HepG2 (cell line): ENCODE measurements around the gene WDR91. TPM values are rescaled to one million over a fixed set of nuclear protein-coding genes. Genes with fewer than 3 reads are reported as not detected.

Experiments
- ATAC-seq: fragments of 200-7000 bp; cut with Tn5 transposase; 3 replicates; pipeline ENCODE4 v1.9.1; 2020; ENCODE audit warnings: mild to moderate bottlenecking, moderate library complexity
- BruUV-seq: library from RNA; stranded (reverse); fragments of 400-500 nt; replicated peaks from 2 replicates; lab custom pipeline; 2021; lab: Mats Ljungman, UMichigan
- CTCF ChIA-PET: fragments of 300-600 bp; formaldehyde crosslinking; extraction: SDS; loops from one replicate; lab custom pipeline; 2021; ENCODE audit warnings: low total read pairs, inconsistent platforms, low intra/inter-chr PET ratio; lab: Yijun Ruan, JAX
- POLR2A ChIA-PET: fragments of 350-600 bp; sonication (Branson Sonifier 250); formaldehyde crosslinking; loops from one replicate; lab custom pipeline; 2020; ENCODE audit warnings: antibody characterized with exemption, inconsistent platforms; lab: Yijun Ruan, JAX
- DNase-seq: peaks from one replicate; pipeline ENCODE4 v3.0.0-alpha.2; 2015; ENCODE audit warnings: low spot score
- FAIRE-seq: peaks from 3 replicates; lab custom pipeline; 2011; peaks lifted over from hg19 to GRCh38; lab: Jason Lieb, UNC
- H2AFZ ChIP-seq: one replicate; pipeline ENCODE4 v1.6.1; 2011; ENCODE audit warnings: low read length, inconsistent platforms
- H3K27ac ChIP-seq: fragments of 300-600 bp; 3 replicates; pipeline ENCODE4 v1.8.0; 2011; ENCODE audit warnings: mixed run types, mild to moderate bottlenecking, mixed read lengths, low read length, inconsistent platforms; ENCODE audit not compliant: insufficient read depth; ENCODE audit errors: extremely low read length
- H3K27me3 ChIP-seq, 2 experiments: fragments of 200-600 bp in 1 of 2; 2 replicates in 1 of 2; 3 replicates in 1 of 2; pipeline versions ENCODE4 v1.6.0 to v1.8.0; 2011; ENCODE audit warnings: low read length in 2 of 2, mild to moderate bottlenecking in 2 of 2, moderate library complexity in 2 of 2, inconsistent platforms in 1 of 2; ENCODE audit not compliant: insufficient read depth in 2 of 2, control insufficient read depth in 1 of 2
- H3K36me3 ChIP-seq, 2 experiments: fragments of 200-600 bp in 1 of 2; replicated peaks in 1 of 2; 2 replicates in 1 of 2; 3 replicates in 1 of 2; pipeline versions ENCODE4 v1.5.1 to v1.8.0; 2011; ENCODE audit warnings: low read length in 2 of 2, inconsistent platforms in 1 of 2; ENCODE audit not compliant: insufficient read depth in 2 of 2, control insufficient read depth in 1 of 2
- H3K4me1 ChIP-seq: 2 replicates; pipeline ENCODE4 v1.5.1; 2012; ENCODE audit warnings: low read length, inconsistent platforms; ENCODE audit not compliant: insufficient read depth
- H3K4me2 ChIP-seq: 2 replicates; pipeline ENCODE4 v1.6.0; 2011; ENCODE audit warnings: low read depth, low read length, inconsistent platforms
- H3K4me3 ChIP-seq, 3 experiments: fragments of 200-600 bp in 1 of 3; sonication (generic), shearing (Covaris generic) in 1 of 3; replicated peaks in 1 of 3; 2 replicates each; pipeline ENCODE4 v1.5.1; 2011 to 2016; ENCODE audit warnings: low read length in 3 of 3, inconsistent platforms in 2 of 3, low read depth in 2 of 3, mild to moderate bottlenecking in 2 of 3, control low read depth in 1 of 3, mixed read lengths in 1 of 3; ENCODE audit not compliant: insufficient read depth in 1 of 3
- H3K79me2 ChIP-seq: one replicate; pipeline ENCODE4 v1.6.1; 2011; ENCODE audit warnings: low read length, inconsistent platforms; ENCODE audit not compliant: insufficient read depth
- H3K9ac ChIP-seq: 2 replicates; pipeline ENCODE4 v1.6.0; 2011; ENCODE audit warnings: mild to moderate bottlenecking, low read depth, low read length, inconsistent platforms; ENCODE audit not compliant: insufficient read depth
- H3K9me3 ChIP-seq: 2 replicates; pipeline ENCODE4 v1.5.1; 2012; ENCODE audit warnings: mild to moderate bottlenecking, low read length
- H4K20me1 ChIP-seq: 2 replicates; pipeline ENCODE4 v1.6.0; 2011; ENCODE audit warnings: inconsistent platforms, mild to moderate bottlenecking, low read length, moderate library complexity; ENCODE audit not compliant: insufficient read depth
- DR1 ChIP-seq: sonication (generic); formaldehyde crosslinking; IDR thresholded peaks from 2 replicates; pipeline ENCODE4 v1.8.0; 2021; ENCODE audit warnings: mild to moderate bottlenecking, missing genetic modification reagents, inconsistent platforms
- HNF4A ChIP-seq: sonication (generic); formaldehyde crosslinking; IDR thresholded peaks from 2 replicates; pipeline ENCODE4 v1.4.0; 2020; ENCODE audit warnings: missing genetic modification reagents
- NCOR1 ChIP-seq: fragments of 200-600 bp; sonication (generic); IDR thresholded peaks from 2 replicates; pipeline ENCODE4 v1.7.0; 2017; ENCODE audit warnings: antibody characterized with exemption, low read length, borderline replicate concordance
- PAXIP1 ChIP-seq: sonication (generic); formaldehyde crosslinking; conservative IDR thresholded peaks from 2 replicates; pipeline ENCODE4 v1.4.0; 2020; ENCODE audit warnings: mild to moderate bottlenecking, missing genetic modification reagents, moderate library complexity
- SMARCC2 ChIP-seq: fragments of 450-650 bp; IDR thresholded peaks from 2 replicates; pipeline ENCODE4 v1.6.1; 2017; ENCODE audit warnings: antibody characterized with exemption, mild to moderate bottlenecking
- SOX13 ChIP-seq, 3 experiments: fragments of 450-650 bp in 1 of 3; sonication (generic) in 1 of 3; formaldehyde crosslinking in 1 of 3; IDR thresholded peaks in 2 of 3; conservative IDR thresholded peaks in 1 of 3; 2 replicates each; pipeline versions ENCODE4 v1.5.0 to v1.6.1; 2016 to 2020; ENCODE audit warnings: antibody characterized with exemption in 1 of 3, mild to moderate bottlenecking in 1 of 3, missing compliant biosample characterization in 1 of 3, missing genetic modification reagents in 1 of 3, moderate library complexity in 1 of 3
- SOX5 ChIP-seq: IDR thresholded peaks from 2 replicates; pipeline ENCODE4 v1.6.1; 2016; ENCODE audit warnings: borderline replicate concordance
- WGBS: methylation state at CpG from one replicate; pipeline ENCODE4 v1.1.6; 2017; ENCODE audit warnings: low lambda C conversion rate; 5-methylcytosine and 5-hydroxymethylcytosine counted together
- in situ Hi-C: cut with HindIII; loops from 2 replicates; pipeline ENCODE4 v1.10.0; 2017; ENCODE audit warnings: low pct_unique_long_range_greater_than_20kb; ENCODE audit not compliant: extremely low pct_ligation_motif_present
- intact Hi-C: fragments of 100-400 bp; cut with micrococcal nuclease; formaldehyde crosslinking; loops from one replicate; pipeline ENCODE4 v1.10.0; 2022; ENCODE audit not compliant: unreplicated experiment
- polyA plus RNA-seq, 8 experiments: library from polyadenylated mRNA; depleted of rRNA in 3 of 8; stranded (reverse) in 7 of 8; unstranded in 1 of 8; fragments of >200 nt; fragmentation: Illumina TruSeq in 4 of 8; extraction: Trizol in 4 of 8; gene quantifications; 2 replicates each; pipeline versions ENCODE4 v1.2.1 to v1.2.3, GENCODE V29; 2011 to 2016; ENCODE audit warnings: low read depth in 4 of 8, missing spikeins in 1 of 8, mixed read lengths in 1 of 8; ENCODE audit not compliant: insufficient read depth in 1 of 8
- total RNA-seq, 5 experiments: library from RNA; depleted of rRNA; stranded (reverse); fragments of >200 nt; fragmentation: Illumina TruSeq; extraction: Trizol; gene quantifications; 2 replicates each; pipeline ENCODE4 v1.2.3, GENCODE V29; 2016; ENCODE audit warnings: low read depth in 1 of 5

The WDR91 gene
- total and polyA plus RNA-seq, 2 of the 13 experiments (the other 11 are each of a cell fraction or from before 2014, with no cell fraction given) = 11.6 to 12.1 TPM

GRCh38 chr7:135154734-135155133, 56.6 kb downstream of the WDR91 start:
- Histone ChIP-seq H2AFZ (no peak overlapping the region), H3K79me2 (peaks cover 91% of the 10 kb centered on the region), H3K27me3 (no peaks in the 10 kb centered on the region), H3K36me3 (peaks cover 4 to 22% of the 10 kb centered on the region in 2 experiments; a peak in 3 of 5 replicates), H3K27ac (no peak overlapping the region), H3K9me3 (peaks cover 20% of the 10 kb centered on the region), H4K20me1 (no peaks in the 10 kb centered on the region; the same call in none of the 2 replicates), H3K4me3 (no peak overlapping the region), H3K4me1 (peaks cover 77% of the 10 kb centered on the region), H3K4me2 (peak overlapping the region; percentile 50), H3K9ac (no peak overlapping the region)
- DNase-seq = peak; percentile 49
- 0 out of 2 replicates have a peak, but pooled peaks have one; percentile 34 for TF ChIP-seq NCOR1
- TF ChIP-seq HNF4A = peak; percentile 19; the same call in 1 of the 2 replicates
- TF ChIP-seq SMARCC2 = no peak
- 0 out of 2 replicates have a peak, but pooled peaks have one; percentile 12 for TF ChIP-seq PAXIP1
- TF ChIP-seq SOX5 = peak; percentile 65; the same call in 1 of the 2 replicates
- no peak for TF ChIP-seq SOX13 (IDR thresholded peaks at IDR 0.05)
- peak in 1 of 2 experiments; percentile 78; a peak in 2 of 4 replicates for TF ChIP-seq SOX13 (CRISPR knock-in tag; conservative IDR thresholded peaks at IDR 0.05 in 1 of 2, IDR thresholded peaks at IDR 0.05 in 1 of 2)
- TF ChIP-seq DR1 = no peak
- intact Hi-C loops = loop anchor here (2.0 kb wide), 1 partner anchor 16 kb away; the partner anchor contains the start of gene CYREN
- no TSS peak for BruUV-seq
- in situ Hi-C loops = no loop called here
- FAIRE-seq = no peak
- CTCF ChIA-PET = no interaction called here
- 40% methylated on average over 1 of the region's 1 CpG for WGBS
- POLR2A ChIA-PET = no interaction called here
- ATAC-seq = peak; percentile 58
